SU-DHL-6 (cell line): ENCODE measurements around the gene SNCB.

Experiments
- H2AFZ ChIP-seq: fragments of 200-600 bp; sonication (generic); 2 replicates; pipeline ENCODE4 v1.6.1; 2014; ENCODE audit warnings: low read depth, mild to moderate bottlenecking, moderate library complexity, mixed read lengths, antibody characterized with exemption, low read length; ENCODE audit not compliant: severe bottlenecking
- H3F3A ChIP-seq: fragments of 200-600 bp; shearing (Covaris generic); 2 replicates; pipeline ENCODE4 v1.6.0; 2016; ENCODE audit warnings: antibody characterized with exemption, mild to moderate bottlenecking; ENCODE audit not compliant: insufficient read depth
- H3K27ac ChIP-seq: fragments of 200-600 bp; sonication (generic); 2 replicates; pipeline ENCODE4 v1.5.1; 2016; ENCODE audit warnings: low read depth, mild to moderate bottlenecking, low read length, moderate library complexity, mixed read lengths
- H3K27me3 ChIP-seq: fragments of 200-600 bp; sonication (generic), shearing (Covaris generic); 2 replicates; pipeline ENCODE4 v1.6.0; 2014; ENCODE audit warnings: mild to moderate bottlenecking, low read length
- H3K36me3 ChIP-seq: fragments of 200-600 bp; sonication (generic); 2 replicates; pipeline ENCODE4 v1.6.1; 2014; ENCODE audit warnings: mild to moderate bottlenecking, low read length, mixed read lengths
- H3K4me2 ChIP-seq: fragments of 300-600, 200-600 bp; shearing (Covaris generic), sonication (generic); 2 replicates; pipeline ENCODE4 v1.6.0; 2014; ENCODE audit warnings: low read length, low read depth, mild to moderate bottlenecking; ENCODE audit not compliant: poor library complexity, severe bottlenecking
- H3K4me3 ChIP-seq: fragments of 200-600 bp; sonication (generic); 2 replicates; pipeline ENCODE4 v1.5.1; 2014; ENCODE audit warnings: antibody characterized with exemption, low read length, mild to moderate bottlenecking, mixed read lengths; ENCODE audit not compliant: insufficient read depth, poor library complexity, severe bottlenecking
- H3K79me2 ChIP-seq: fragments of 200-600 bp; sonication (generic); 2 replicates; pipeline ENCODE4 v1.6.1; 2014; ENCODE audit warnings: mild to moderate bottlenecking, low read length, moderate library complexity; ENCODE audit not compliant: insufficient read depth
- H3K9ac ChIP-seq: fragments of 200-600 bp; sonication (generic); 2 replicates; pipeline ENCODE4 v1.7.0; 2014; ENCODE audit warnings: mild to moderate bottlenecking, low read length
- H3K9me2 ChIP-seq: fragments of 200-600 bp; sonication (generic); replicated peaks from 2 replicates; pipeline ENCODE4 v1.6.1; 2014; ENCODE audit warnings: low read length; ENCODE audit not compliant: insufficient read depth
- H3K9me3 ChIP-seq: fragments of 200-600 bp; sonication (generic); 2 replicates; pipeline ENCODE4 v1.6.1; 2014; ENCODE audit warnings: low read length, mixed read lengths; ENCODE audit not compliant: insufficient read depth
- H4K20me1 ChIP-seq: fragments of 200-600 bp; sonication (generic); 2 replicates; pipeline ENCODE4 v1.6.1; 2014; ENCODE audit warnings: low read depth, mild to moderate bottlenecking, antibody characterized with exemption, low read length, moderate library complexity, mixed read lengths
- CTCF ChIP-seq: fragments of 200-600 bp; sonication (generic); IDR thresholded peaks from one replicate; pipeline ENCODE4 v1.5.1; 2017; ENCODE audit warnings: antibody characterized with exemption, mild to moderate bottlenecking, low read length, moderate library complexity; ENCODE audit not compliant: insufficient read depth, poor library complexity, severe bottlenecking
- EZH2phosphoT487 ChIP-seq: fragments of 200-600 bp; sonication (generic), shearing (Covaris generic); conservative IDR thresholded peaks from 2 replicates; pipeline ENCODE4 v1.6.1; 2018; ENCODE audit warnings: mild to moderate bottlenecking, antibody characterized with exemption, low read length, moderate library complexity, mixed read lengths

SNCB gene

GRCh38 chr5:176588297-176588696 lies 42.0 kb downstream of the SNCB start:
- no peaks in the 10 kb centered on the region for H3K79me2 ChIP-seq
- no peak overlapping the region for H2AFZ ChIP-seq
- no peaks in the 10 kb centered on the region for H4K20me1 ChIP-seq
- H3K9me3 ChIP-seq: peaks cover 16% of the 10 kb centered on the region
- no peaks in the 10 kb centered on the region for H3K27me3 ChIP-seq
- no peak overlapping the region for H3K4me3 ChIP-seq
- H3K9me2 ChIP-seq: no peaks in the 10 kb centered on the region
- no peaks in the 10 kb centered on the region for H3K36me3 ChIP-seq
- H3K9ac ChIP-seq: no peak overlapping the region
- no peaks in the 10 kb centered on the region for H3F3A ChIP-seq
- H3K27ac ChIP-seq: no peak overlapping the region
- no peak overlapping the region for H3K4me2 ChIP-seq
- no peak for TF ChIP-seq EZH2phosphoT487
- no peak for TF ChIP-seq CTCF

- Histone ChIP-seq H3K9ac (no peak overlapping the region), H3K4me3 (no peak overlapping the region), H3F3A (no peaks in the 10 kb centered on the region), H3K27ac (no peak overlapping the region), H3K36me3 (no peaks in the 10 kb centered on the region), H4K20me1 (no peaks in the 10 kb centered on the region), H3K4me2 (no peak overlapping the region), H3K9me2 (no peaks in the 10 kb centered on the region), H2AFZ (no peak overlapping the region), H3K9me3 (peaks cover 16% of the 10 kb centered on the region), H3K79me2 (no peaks in the 10 kb centered on the region), H3K27me3 (no peaks in the 10 kb centered on the region)
- TF ChIP-seq EZH2phosphoT487 (no peak), CTCF (no peak)
Measured at GRCh38 chr5:176587398-176587797, 42.9 kb downstream of the SNCB start.

- H3F3A ChIP-seq: no peaks in the 10 kb centered on the region
- TF ChIP-seq EZH2phosphoT487 (no peak), CTCF (no peak)
- H3K79me2 ChIP-seq: no peaks in the 10 kb centered on the region
- H3K27ac ChIP-seq: no peak overlapping the region
- no peak overlapping the region for H3K4me2 ChIP-seq
- peaks cover 11% of the 10 kb centered on the region for H3K9me3 ChIP-seq
- H3K9me2 ChIP-seq: no peaks in the 10 kb centered on the region
- H3K27me3 ChIP-seq: no peaks in the 10 kb centered on the region
- H2AFZ ChIP-seq: no peak overlapping the region
- no peaks in the 10 kb centered on the region for H3K36me3 ChIP-seq
- H3K9ac ChIP-seq: no peak overlapping the region
- no peaks in the 10 kb centered on the region for H4K20me1 ChIP-seq
- no peak overlapping the region for H3K4me3 ChIP-seq
Measured at GRCh38 chr5:176583076-176583475, 47.3 kb downstream of the SNCB start.
